Activated CD4-positive, alpha-beta memory T cell treated with anti-CD3 and anti-CD28 coated beads, Interleukin-2, amount 10 ng/mL, durations not matched to agents 7 days and 5 days (primary cell): Measurements from ENCODE around the gene CEACAM6. TPM values are rescaled to one million over a fixed set of nuclear protein-coding genes. Genes with fewer than 3 reads are reported as not detected.
A peak's percentile ranks its signal among the peaks of the same experiment; 100 is the strongest.
"Not testable (repeated sequence)": the region's sequence is repeated elsewhere in the genome, so short reads cannot be mapped to it uniquely, and the experiment has no call there.

Experiments used
- CTCF ChIA-PET: fragments of 350-600 bp; sonication (Branson Sonifier 250); formaldehyde crosslinking; loops from one replicate; lab custom pipeline; 2021; ENCODE audit warnings: antibody characterized with exemption, inconsistent platforms; lab: Charles Lee
- POLR2A ChIA-PET: fragments of 350-600 bp; sonication (Branson Sonifier 250); formaldehyde crosslinking; loops from one replicate; lab custom pipeline; 2021; ENCODE audit warnings: antibody characterized with exemption; lab: Charles Lee
- DNase-seq: peaks from one replicate; pipeline ENCODE4 v3.0.0-alpha.2; 2020
- H3K27ac Mint-ChIP-seq: one replicate; pipeline ENCODE4 v1.8.0; 2021; ENCODE audit warnings: mild to moderate bottlenecking, mixed read lengths
- H3K27me3 Mint-ChIP-seq: one replicate; pipeline ENCODE4 v1.8.0; 2021; ENCODE audit warnings: mixed read lengths
- H3K36me3 Mint-ChIP-seq: one replicate; pipeline ENCODE4 v1.8.0; 2021; ENCODE audit warnings: low read depth, mixed read lengths
- H3K4me1 Mint-ChIP-seq: one replicate; pipeline ENCODE4 v1.8.0; 2021; ENCODE audit warnings: mixed read lengths
- H3K4me3 Mint-ChIP-seq: one replicate; pipeline ENCODE4 v1.8.0; 2021; ENCODE audit warnings: mild to moderate bottlenecking, mixed read lengths
- H3K9me3 Mint-ChIP-seq: one replicate; pipeline ENCODE4 v1.8.0; 2021; ENCODE audit warnings: mixed read lengths
- total RNA-seq, 2 experiments: library from RNA; stranded (reverse); gene quantifications; one replicate each; pipeline ENCODE4 v1.2.3, GENCODE V29; 2021

CEACAM6 gene
- not detected for total RNA-seq

GRCh38 chr19:41755328-41755913 is at the start of gene CEACAM6:
TSS of gene CEACAM6 (plus strand) at chr19:41755530. CDS start at chr19:41755639, 109 bp downstream.
- POLR2A ChIA-PET, result no interaction called here
- Mint-ChIP-seq H3K9me3 (no peaks in the 10 kb centered on the region), H3K27ac (no peak within 1 kb of the TSS), H3K36me3 (no peaks in the 10 kb centered on the region), H3K4me3 (no peak within 1 kb of the TSS), H3K4me1 (peaks cover 3% of the 10 kb centered on the region), H3K27me3 (peaks cover 42% of the 10 kb centered on the region)
- CTCF ChIA-PET, result interaction anchor here (0.8 to 5.7 kb wide), 6 partner anchors 12 to 49 kb away, joined by 3 to 139 read pairs (median 24); no protein-coding TSS in a partner anchor
- no peak for DNase-seq

GRCh38 chr19:41706741-41707501 is 48.4 kb upstream of the CEACAM6 start:
- Mint-ChIP-seq H3K27ac (no peak overlapping the region), H3K27me3 (peaks cover 14% of the 10 kb centered on the region)

GRCh38 chr19:41707502-41707812 is 47.9 kb upstream of the CEACAM6 start:
- CTCF ChIA-PET, result interaction anchor here (0.6 to 2.0 kb wide), 26 partner anchors 8 to 113 kb away, joined by 3 to 15 read pairs (median 4); no protein-coding TSS in a partner anchor
- POLR2A ChIA-PET, result interaction anchor here (0.6 kb wide), 1 partner anchor 519 kb away, joined by 3 read pairs; no protein-coding TSS in a partner anchor
- Mint-ChIP-seq H3K4me1 (peaks cover 4% of the 10 kb centered on the region), H3K36me3 (no peaks in the 10 kb centered on the region), H3K27ac (no peak overlapping the region), H3K9me3 (no peaks in the 10 kb centered on the region), H3K4me3 (no peak overlapping the region), H3K27me3 (peaks cover 14% of the 10 kb centered on the region)
- DNase-seq, result no peak

More at GRCh38 chr19:41706741-41707501, 48.4 kb upstream of the CEACAM6 start:
- ChIA-PET CTCF (interaction anchor here (0.6 to 2.0 kb wide), 30 partner anchors 9 to 194 kb away, joined by 3 to 15 read pairs (median 4); no protein-coding TSS in a partner anchor), POLR2A (interaction anchor here (0.6 kb wide), 1 partner anchor 519 kb away, joined by 3 read pairs; no protein-coding TSS in a partner anchor)
- Mint-ChIP-seq H3K4me3 (peak overlapping the region; percentile 62), H3K9me3 (no peaks in the 10 kb centered on the region), H3K4me1 (peaks cover 4% of the 10 kb centered on the region), H3K36me3 (no peaks in the 10 kb centered on the region)
- DNase-seq, result peak; percentile 69

GRCh38 chr19:41707871-41708371 is 47.4 kb upstream of the CEACAM6 start:
- Mint-ChIP-seq H3K27me3 (peaks cover 18% of the 10 kb centered on the region), H3K36me3 (no peaks in the 10 kb centered on the region), H3K4me3 (no peak overlapping the region), H3K27ac (no peak overlapping the region), H3K9me3 (no peaks in the 10 kb centered on the region), H3K4me1 (peaks cover 4% of the 10 kb centered on the region)
- CTCF ChIA-PET, result interaction anchor here (1.1 to 1.9 kb wide), 6 partner anchors 10 to 113 kb away, joined by 3 to 13 read pairs (median 6); no protein-coding TSS in a partner anchor
- no peak for DNase-seq
- POLR2A ChIA-PET, result no interaction called here

GRCh38 chr19:41708481-41708880 is 46.8 kb upstream of the CEACAM6 start, which contains the start of gene CEACAM5:
TSS of gene CEACAM5 (plus strand) at chr19:41708626. CDS start at chr19:41708732, 106 bp downstream.
- Mint-ChIP-seq H3K27me3 (peaks cover 21% of the 10 kb centered on the region), H3K36me3 (no peaks in the 10 kb centered on the region), H3K27ac (no peak within 1 kb of the TSS), H3K4me3 (no peak within 1 kb of the TSS), H3K9me3 (no peaks in the 10 kb centered on the region), H3K4me1 (peaks cover 4% of the 10 kb centered on the region)
- POLR2A ChIA-PET, result no interaction called here
- CTCF ChIA-PET, result no interaction called here
- no peak for DNase-seq

- DNase-seq, CTCF ChIA-PET, H3K4me1 Mint-ChIP-seq, H3K4me3 Mint-ChIP-seq, POLR2A ChIA-PET, H3K27ac Mint-ChIP-seq, H3K36me3 Mint-ChIP-seq, H3K9me3 Mint-ChIP-seq: not testable (repeated sequence)
- peaks cover 28% of the 10 kb centered on the region for H3K27me3 Mint-ChIP-seq
These were observed 45.8 kb upstream of the CEACAM6 start for GRCh38 chr19:41709516-41709915.

- ChIA-PET POLR2A (no interaction called here), CTCF (interaction anchor here (1.0 kb wide), 1 partner anchor 75 kb away, joined by 3 read pairs; no protein-coding TSS in a partner anchor)
- no peaks in the 10 kb centered on the region for H3K36me3 Mint-ChIP-seq
- H3K27ac Mint-ChIP-seq, result no peak overlapping the region
- no peak overlapping the region for H3K4me3 Mint-ChIP-seq
- peaks cover 28% of the 10 kb centered on the region for H3K27me3 Mint-ChIP-seq
- no peaks in the 10 kb centered on the region for H3K9me3 Mint-ChIP-seq
- no peak for DNase-seq
- peaks cover 4% of the 10 kb centered on the region for H3K4me1 Mint-ChIP-seq
These were observed 45.2 kb upstream of the CEACAM6 start for GRCh38 chr19:41709951-41710645.

GRCh38 chr19:41711376-41712261 is 43.7 kb upstream of the CEACAM6 start:
- no peak for DNase-seq
- Mint-ChIP-seq H3K27ac (no peak overlapping the region), H3K4me1 (peaks cover 4% of the 10 kb centered on the region), H3K4me3 (no peak overlapping the region), H3K9me3 (no peaks in the 10 kb centered on the region), H3K36me3 (no peaks in the 10 kb centered on the region), H3K27me3 (peaks cover 21% of the 10 kb centered on the region)
- CTCF ChIA-PET, result no interaction called here
- POLR2A ChIA-PET, result no interaction called here

GRCh38 chr19:41714598-41714997 is 40.7 kb upstream of the CEACAM6 start:
- Mint-ChIP-seq H3K36me3 (no peaks in the 10 kb centered on the region), H3K4me1 (no peaks in the 10 kb centered on the region), H3K9me3 (no peaks in the 10 kb centered on the region), H3K4me3 (no peak overlapping the region), H3K27me3 (peaks cover 24% of the 10 kb centered on the region), H3K27ac (no peak overlapping the region)
- POLR2A ChIA-PET, result no interaction called here
- CTCF ChIA-PET, result interaction anchor here (2.2 kb wide), 1 partner anchor 8 kb away, joined by 10 read pairs; no protein-coding TSS in a partner anchor
- no peak for DNase-seq

GRCh38 chr19:41718761-41719160 is 36.6 kb upstream of the CEACAM6 start:
- H3K27me3 Mint-ChIP-seq, result peaks cover 14% of the 10 kb centered on the region
- H3K4me3 Mint-ChIP-seq, result no peak overlapping the region

GRCh38 chr19:41720103-41720502 is 35.2 kb upstream of the CEACAM6 start:
- no peak for DNase-seq
- no peaks in the 10 kb centered on the region for H3K4me1 Mint-ChIP-seq
- H3K9me3 Mint-ChIP-seq, result no peaks in the 10 kb centered on the region
- peaks cover 12% of the 10 kb centered on the region for H3K27me3 Mint-ChIP-seq
- no peaks in the 10 kb centered on the region for H3K36me3 Mint-ChIP-seq
- POLR2A ChIA-PET, result no interaction called here
- CTCF ChIA-PET, result no interaction called here
- H3K27ac Mint-ChIP-seq, result no peak overlapping the region
- no peak overlapping the region for H3K4me3 Mint-ChIP-seq

More at GRCh38 chr19:41718761-41719160, 36.6 kb upstream of the CEACAM6 start:
- no peak overlapping the region for H3K27ac Mint-ChIP-seq
- POLR2A ChIA-PET, result no interaction called here
- DNase-seq, result no peak
- CTCF ChIA-PET, result interaction anchor here (1.6 kb wide), 1 partner anchor 12 kb away, joined by 4 read pairs; no protein-coding TSS in a partner anchor
- H3K36me3 Mint-ChIP-seq, result no peaks in the 10 kb centered on the region
- H3K4me1 Mint-ChIP-seq, result no peaks in the 10 kb centered on the region
- H3K9me3 Mint-ChIP-seq, result no peaks in the 10 kb centered on the region

- DNase-seq, result no peak
- H3K36me3 Mint-ChIP-seq, result no peaks in the 10 kb centered on the region
- H3K27me3 Mint-ChIP-seq, result peaks cover 35% of the 10 kb centered on the region
- ChIA-PET CTCF (interaction anchor here (1.0 kb wide), 1 partner anchor 10 kb away, joined by 3 read pairs; no protein-coding TSS in a partner anchor), POLR2A (no interaction called here)
- H3K27ac Mint-ChIP-seq, result no peak overlapping the region
- H3K9me3 Mint-ChIP-seq, result no peaks in the 10 kb centered on the region
- no peaks in the 10 kb centered on the region for H3K4me1 Mint-ChIP-seq
- H3K4me3 Mint-ChIP-seq, result no peak overlapping the region
These were observed 28.8 kb upstream of the CEACAM6 start for GRCh38 chr19:41726493-41726892.
